Stimulated activated CD8-positive, alpha-beta memory T cell treated with anti-CD3 and anti-CD28 coated beads, Interleukin-15, amount 100 ng/mL, for 4 hours (primary cell): ENCODE measurements around the gene ABR.

Experiments used
- DNase-seq, 2 donors: peaks; one replicate each; pipeline ENCODE4 v3.0.0-alpha.2; 2020; ENCODE audit warnings: low read depth in 2 of 2

ABR gene

DNA sequence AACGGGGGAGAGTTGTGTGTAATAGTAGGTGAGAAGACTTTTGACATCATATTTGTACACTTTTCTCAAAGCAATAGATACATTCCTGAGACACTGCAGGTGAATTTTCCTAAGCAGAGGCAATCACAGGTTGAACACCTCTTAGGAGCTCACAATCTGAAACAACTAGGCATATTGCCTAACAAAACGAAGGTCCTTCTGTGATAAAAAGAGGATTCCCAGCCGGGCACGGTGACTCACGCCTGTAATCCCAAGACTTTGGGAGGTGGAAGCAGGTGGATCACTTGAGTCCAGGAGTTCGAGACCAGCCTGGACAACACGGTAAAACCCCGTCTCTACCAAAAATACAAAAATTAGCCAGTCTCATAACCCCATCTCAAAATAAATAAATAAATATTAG, 217.6 kb downstream of the ABR start:
- DNase-seq, result no peak

DNA sequence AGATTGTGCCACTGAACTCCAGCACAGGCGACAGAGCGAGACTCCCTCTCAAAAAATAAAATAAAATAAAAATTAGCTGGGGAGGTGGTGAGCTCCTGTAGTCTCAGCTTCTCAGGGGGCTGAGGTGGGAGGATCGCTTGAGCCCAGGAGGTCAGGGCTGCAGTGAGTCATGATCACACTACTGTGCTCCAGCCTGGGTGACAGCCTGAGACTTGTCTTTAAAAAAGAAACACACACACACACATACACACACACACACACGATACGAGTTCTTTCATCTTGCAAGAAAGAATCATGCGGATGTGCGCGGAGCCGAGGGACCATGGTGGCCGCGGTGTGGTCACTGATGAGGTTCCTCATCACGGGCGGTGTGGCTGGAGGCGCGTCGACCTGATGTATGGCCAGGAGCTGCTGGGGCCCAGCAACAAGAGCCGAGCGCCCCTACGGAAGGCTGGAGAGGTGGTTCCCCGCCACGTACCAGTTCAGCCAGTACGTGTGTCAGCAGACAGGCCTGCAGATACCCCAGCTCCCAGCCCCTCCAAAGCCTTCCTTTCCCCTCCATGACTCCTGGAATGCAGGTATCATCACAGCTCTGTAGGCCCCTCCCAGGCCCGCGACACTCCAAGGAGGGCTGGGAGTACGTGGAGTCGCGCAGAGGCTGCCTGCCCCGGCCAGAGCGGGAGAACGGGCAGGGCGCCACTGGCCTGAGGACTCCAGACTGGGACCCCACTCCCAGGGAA, 220.9 kb downstream of the ABR start:
- no peak for DNase-seq

DNA sequence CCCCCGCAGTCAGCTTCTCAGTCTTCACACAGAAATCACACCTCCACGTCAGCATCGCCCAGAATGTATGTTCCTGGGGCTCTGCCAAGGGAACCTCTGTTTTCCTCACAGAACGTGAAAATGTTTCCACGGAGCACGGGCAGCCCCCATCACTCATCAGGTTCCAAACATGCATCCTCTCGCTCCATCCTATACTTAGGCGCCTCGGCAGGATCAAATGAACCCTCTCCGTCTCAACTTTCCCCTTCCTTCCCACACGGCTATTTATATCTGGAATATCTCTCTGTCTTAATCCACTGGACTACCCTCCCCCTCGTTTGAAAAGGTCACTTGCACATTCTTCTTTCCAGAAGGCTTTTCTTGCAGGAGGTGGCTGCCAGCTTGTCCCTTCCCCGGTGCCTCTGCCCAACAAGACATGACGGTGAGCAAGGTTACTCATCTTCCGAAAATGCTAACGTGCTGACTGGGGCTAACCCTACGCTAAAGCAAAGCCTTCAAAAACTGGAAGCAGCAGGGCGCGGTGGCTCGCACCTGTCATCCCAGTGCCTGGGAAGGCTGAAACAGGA, 221.8 kb downstream of the ABR start:
- DNase-seq, result no peak

DNA sequence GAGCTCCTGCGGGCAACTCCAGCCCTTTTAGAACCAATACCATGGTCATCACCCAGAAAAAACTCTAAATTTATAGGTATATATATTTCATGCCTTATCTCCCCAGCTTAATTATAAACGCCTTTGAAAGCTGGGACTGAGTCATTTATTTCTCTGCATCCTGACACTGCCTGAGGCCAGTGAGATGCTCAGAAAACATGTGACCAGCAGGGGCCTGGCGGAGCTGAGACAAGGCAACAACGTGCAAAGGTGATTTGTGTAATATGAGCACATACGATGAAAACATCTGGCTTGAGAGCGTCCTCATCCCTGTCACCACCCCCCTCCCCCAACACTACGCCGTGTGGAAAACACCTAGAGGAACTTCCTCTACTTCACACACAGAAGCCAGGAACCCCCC, 222.9 kb downstream of the ABR start:
- DNase-seq, result no peak

DNA sequence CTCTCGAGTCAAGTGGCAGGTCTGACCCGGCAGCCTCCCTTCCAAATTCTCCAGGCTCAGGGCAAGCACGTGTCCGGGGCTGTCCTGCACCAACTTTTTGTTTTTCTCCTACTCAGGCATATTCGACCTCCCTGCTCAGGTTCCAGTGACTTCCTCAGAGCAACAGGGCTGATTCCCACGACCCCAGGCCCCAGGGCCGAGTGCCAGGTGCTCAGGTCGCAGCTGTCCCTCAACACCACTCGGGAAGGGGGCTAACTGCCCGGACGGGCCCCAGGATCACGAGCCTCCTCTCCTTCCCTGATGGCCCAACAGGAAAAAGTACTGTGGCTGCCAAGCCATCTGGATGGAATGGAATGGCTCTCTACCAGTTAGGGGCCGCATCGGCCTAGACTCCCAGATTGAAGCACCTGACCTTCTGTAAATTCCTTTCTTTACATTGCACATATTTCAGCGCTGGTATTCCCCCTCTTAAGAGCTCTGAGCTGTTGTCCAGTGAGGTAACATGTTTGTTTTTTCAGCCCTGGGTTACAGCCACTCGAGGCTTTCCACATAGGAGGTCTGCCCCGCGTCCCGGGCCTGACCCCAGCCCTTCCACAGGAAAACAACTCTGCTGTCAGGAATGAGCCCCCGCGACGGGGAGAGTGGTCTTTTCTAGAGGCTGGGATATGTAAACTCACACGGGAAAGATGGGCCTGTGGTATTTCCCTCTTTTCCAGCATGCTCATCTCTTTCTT, 225.2 kb downstream of the ABR start:
- DNase-seq, result no peak

DNA sequence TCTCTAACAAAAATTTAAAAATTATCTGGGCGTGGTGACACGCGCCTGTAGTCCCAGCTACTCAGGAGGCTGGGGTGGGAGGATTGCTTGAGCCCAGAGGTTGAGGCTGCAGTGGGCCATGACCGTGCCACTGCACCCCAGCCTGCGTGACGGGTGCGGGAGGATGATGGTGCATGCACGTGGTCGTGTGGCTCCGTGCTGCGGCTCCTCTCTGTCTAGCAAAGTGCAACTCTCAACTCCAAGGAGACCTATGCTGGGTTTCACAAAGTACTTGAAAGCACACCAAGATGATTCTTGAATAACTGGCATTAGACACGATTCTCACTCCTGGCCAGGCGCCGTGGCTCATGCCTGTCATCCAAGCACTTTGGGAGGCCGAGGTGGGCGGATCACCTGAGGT, 226.0 kb downstream of the ABR start:
- DNase-seq, result no peak
